ENCODE data around the gene SORT1. TPM values are rescaled to one million over a fixed set of nuclear protein-coding genes. Genes with fewer than 3 reads are reported as not detected.

The SORT1 gene
- total and polyA plus RNA-seq, 2 of the 13 experiments (the other 11 are each of a cell fraction or from before 2014, with no cell fraction given), result 32.4 to 93.0 TPM

- TF ChIP-seq ZUFSP (CRISPR knock-in tag; IDR thresholded peaks at IDR 0.05; ENCODE audit: borderline replicate concordance), result no peak
- TF ChIP-seq SMAD1 (CRISPR knock-in tag; IDR thresholded peaks at IDR 0.05; ENCODE audit: borderline replicate concordance, low read depth), result no peak
- TF ChIP-seq HNRNPL (IDR thresholded peaks at IDR 0.05; ENCODE audit: low read depth, low read length), result peak; percentile 92
- no peak for TF ChIP-seq ZSCAN29 (CRISPR knock-in tag; conservative IDR thresholded peaks at IDR 0.05)
- no peak for TF ChIP-seq ZNF234 (CRISPR knock-in tag; conservative IDR thresholded peaks at IDR 0.05)
- TF ChIP-seq ZFP62 (CRISPR knock-in tag; IDR thresholded peaks at IDR 0.05), result no peak
- TF ChIP-seq IRX3 (CRISPR knock-in tag; IDR thresholded peaks at IDR 0.05; ENCODE audit: borderline replicate concordance, low read depth), result peak; percentile 54; the same call in 1 of the 2 replicates
- TF ChIP-seq MTERF4 (CRISPR knock-in tag; IDR thresholded peaks at IDR 0.05), result 0 out of 2 replicates have a peak, but pooled peaks have one; percentile 14
- 0 out of 2 replicates have a peak, but pooled peaks have one; percentile 60 for TF ChIP-seq MAF1 (CRISPR knock-in tag; IDR thresholded peaks at IDR 0.05; ENCODE audit: borderline replicate concordance)
- peak; percentile 55; the same call in 1 of the 2 replicates for TF ChIP-seq ARNTL (CRISPR knock-in tag; IDR thresholded peaks at IDR 0.05)
- TF ChIP-seq CREM (IDR thresholded peaks at IDR 0.05), result peak; percentile 52; the same call in 1 of the 2 replicates
- TF ChIP-seq CREM (CRISPR knock-in tag; IDR thresholded peaks at IDR 0.05), result no peak
- no peak for TF ChIP-seq ZNF256 (CRISPR knock-in tag; conservative IDR thresholded peaks at IDR 0.05)
- no peak for TF ChIP-seq MBD4 (IDR thresholded peaks at IDR 0.05; ENCODE audit: borderline replicate concordance, low read length)
- TF ChIP-seq ZFP36L1 (CRISPR knock-in tag; IDR thresholded peaks at IDR 0.05), result no peak
- TF ChIP-seq ZNF354B (CRISPR knock-in tag; IDR thresholded peaks at IDR 0.05), result no peak
- no peak for TF ChIP-seq MXD1 (CRISPR knock-in tag; IDR thresholded peaks at IDR 0.05)
- TF ChIP-seq ZNF18 (CRISPR knock-in tag; IDR thresholded peaks at IDR 0.05; ENCODE audit: insufficient replicate concordance), result no peak
- TF ChIP-seq ZNF264 (CRISPR knock-in tag; IDR thresholded peaks at IDR 0.05), result no peak
- TF ChIP-seq ZNF512B (CRISPR knock-in tag; IDR thresholded peaks at IDR 0.05; ENCODE audit: borderline replicate concordance), result no peak
- TF ChIP-seq ZNF570 (CRISPR knock-in tag; IDR thresholded peaks at IDR 0.05; ENCODE audit: borderline replicate concordance), result no peak
Measured at GRCh38 chr1:109274533-109275476, 122.9 kb downstream of the SORT1 start (continued).
